GM12875 (cell line): ENCODE measurements around the gene SH3GL1.

Experiments
- H3K4me3 ChIP-seq: one replicate; pipeline ENCODE4 v1.5.1; 2011; ENCODE audit warnings: low read depth, low read length, control low read depth
- CTCF ChIP-seq: IDR thresholded peaks from 2 replicates; pipeline ENCODE4 v1.5.1; 2011; ENCODE audit warnings: low read depth, mild to moderate bottlenecking, control low read depth, inconsistent platforms, low read length, moderate library complexity, borderline replicate concordance; ENCODE audit not compliant: insufficient read depth

The SH3GL1 gene

GRCh38 chr19:4378886-4379285, 21.5 kb downstream of the SH3GL1 start:
- TF ChIP-seq CTCF: no peak
- peak overlapping the region; percentile 36 for H3K4me3 ChIP-seq

GRCh38 chr19:4376991-4377781, 23.2 kb downstream of the SH3GL1 start:
- H3K4me3 ChIP-seq: no peak overlapping the region
- TF ChIP-seq CTCF: no peak

- no peak overlapping the region for H3K4me3 ChIP-seq
- no peak for TF ChIP-seq CTCF
Observed at GRCh38 chr19:4376671-4376990, 23.7 kb downstream of the SH3GL1 start.

GRCh38 chr19:4376028-4376670, 24.2 kb downstream of the SH3GL1 start:
- H3K4me3 ChIP-seq: peak overlapping the region; percentile 22
- no peak for TF ChIP-seq CTCF

GRCh38 chr19:4375164-4376027, 25.0 kb downstream of the SH3GL1 start:
- H3K4me3 ChIP-seq: peak overlapping the region; percentile 22
- peak; percentile 59; the same call in 1 of the 2 replicates for TF ChIP-seq CTCF

GRCh38 chr19:4374498-4375163, 25.7 kb downstream of the SH3GL1 start:
- no peak for TF ChIP-seq CTCF
- peak overlapping the region; percentile 21 for H3K4me3 ChIP-seq
